ENCODE data around the gene R3HCC1L.

Gene R3HCC1L

DNA sequence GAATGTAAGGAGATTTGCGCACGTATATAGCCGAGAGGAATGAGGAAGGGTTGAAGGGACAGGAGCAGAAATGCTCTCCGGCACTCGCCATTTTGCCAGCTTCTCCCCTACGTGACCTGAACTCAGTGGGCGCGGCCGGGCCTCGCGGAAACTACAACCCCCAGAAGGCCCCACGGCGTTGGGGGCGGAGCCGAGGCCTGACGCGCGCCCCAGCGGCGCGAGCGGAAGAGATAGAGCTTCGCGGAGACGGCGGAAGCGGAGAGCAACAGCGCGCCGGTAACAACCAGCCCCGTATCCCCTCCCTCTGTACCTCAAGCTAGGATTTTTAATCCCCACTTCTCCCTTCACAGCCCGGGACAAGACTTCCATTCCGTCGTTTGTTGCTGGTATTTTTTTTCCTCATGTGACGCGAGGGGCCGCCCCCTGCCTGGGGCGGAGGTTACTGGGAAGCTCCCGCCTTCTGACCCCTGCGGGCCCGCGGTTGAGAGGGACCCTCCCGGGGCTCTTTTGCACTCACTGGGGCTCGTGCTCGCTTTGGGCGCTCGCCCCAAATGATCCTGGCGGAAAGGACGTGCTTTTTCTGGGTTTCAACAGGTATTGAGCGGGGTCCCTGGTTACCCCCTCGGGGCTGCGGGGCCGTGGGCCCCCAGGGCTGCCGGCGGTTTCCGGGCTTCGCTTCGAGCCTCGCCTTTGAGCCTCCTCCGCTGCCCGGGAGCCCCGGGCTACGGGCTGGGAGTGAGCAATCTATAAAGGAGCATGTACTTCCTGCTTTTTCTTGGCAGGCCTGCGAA, at the start of gene R3HCC1L:
TSS of gene R3HCC1L (plus strand) at position 227 of the 791 bp plus-strand sequence. CDS start 73,458 bp downstream, outside the sequence.
- DNase-seq (ENCODE audit: low spot score) = peak; percentile 77

DNA sequence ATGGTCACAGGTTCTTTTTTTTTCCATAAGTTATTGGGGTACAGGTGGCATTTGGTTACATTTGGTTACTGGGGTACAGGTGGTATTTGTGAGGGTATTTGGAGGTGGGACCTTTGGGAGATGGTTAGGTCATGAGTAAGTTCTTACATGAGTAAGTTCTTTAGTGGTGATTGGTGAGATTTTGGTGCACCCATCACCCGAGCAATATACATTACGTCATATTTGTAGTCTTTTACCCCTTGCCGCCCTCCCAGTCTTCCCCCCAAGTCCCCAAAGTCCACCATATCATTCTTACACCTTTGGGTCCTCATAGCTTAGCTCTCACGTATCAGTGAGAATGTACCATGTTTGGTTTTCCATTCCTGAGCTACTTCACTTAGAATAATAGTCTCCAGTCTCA, 49.2 kb upstream of the R3HCC1L start:
- DNase-seq (ENCODE audit: low spot score) = no peak

DNA sequence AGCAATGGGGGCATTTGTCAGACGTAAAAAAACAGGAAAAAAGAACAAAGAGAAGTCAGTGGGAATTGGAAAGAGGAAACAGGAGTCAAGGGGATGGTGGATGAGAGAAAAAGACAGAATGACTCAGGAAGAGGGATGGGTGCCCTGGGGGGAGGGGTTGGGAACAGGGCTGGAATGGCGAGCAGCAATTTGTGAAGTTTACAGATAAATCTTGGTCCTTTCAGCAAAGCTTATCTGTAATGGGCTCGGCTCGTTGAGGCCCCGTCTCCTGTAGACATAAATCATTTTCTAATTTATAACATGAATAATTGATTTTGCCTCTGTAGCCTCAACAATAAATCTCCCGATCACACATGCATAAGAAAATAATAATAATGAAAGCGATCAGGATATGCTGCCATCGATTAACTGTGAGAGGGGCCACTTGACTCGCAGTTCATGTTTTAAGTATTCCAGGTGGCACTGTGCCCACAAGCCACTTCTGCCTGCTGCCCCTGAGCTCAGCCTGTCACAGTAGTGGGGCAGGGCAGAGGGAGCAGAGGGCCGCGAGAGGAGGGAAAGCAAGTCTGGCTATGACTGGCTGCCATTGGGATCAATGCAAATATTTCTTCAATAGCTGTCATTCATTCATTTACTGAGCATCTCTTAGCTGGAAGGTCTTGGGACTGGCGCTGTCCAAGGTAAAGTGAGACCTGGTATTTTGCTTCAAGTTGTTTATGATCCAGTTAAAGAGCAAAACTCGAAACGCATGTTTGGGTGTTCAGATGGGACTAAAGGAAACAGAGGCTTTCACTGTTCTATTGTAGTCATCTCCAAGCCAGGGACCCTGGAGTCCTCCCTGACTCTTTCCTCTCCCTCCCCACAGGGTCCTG, 47.4 kb upstream of the R3HCC1L start:
- no peak for DNase-seq (ENCODE audit: low spot score)

DNA sequence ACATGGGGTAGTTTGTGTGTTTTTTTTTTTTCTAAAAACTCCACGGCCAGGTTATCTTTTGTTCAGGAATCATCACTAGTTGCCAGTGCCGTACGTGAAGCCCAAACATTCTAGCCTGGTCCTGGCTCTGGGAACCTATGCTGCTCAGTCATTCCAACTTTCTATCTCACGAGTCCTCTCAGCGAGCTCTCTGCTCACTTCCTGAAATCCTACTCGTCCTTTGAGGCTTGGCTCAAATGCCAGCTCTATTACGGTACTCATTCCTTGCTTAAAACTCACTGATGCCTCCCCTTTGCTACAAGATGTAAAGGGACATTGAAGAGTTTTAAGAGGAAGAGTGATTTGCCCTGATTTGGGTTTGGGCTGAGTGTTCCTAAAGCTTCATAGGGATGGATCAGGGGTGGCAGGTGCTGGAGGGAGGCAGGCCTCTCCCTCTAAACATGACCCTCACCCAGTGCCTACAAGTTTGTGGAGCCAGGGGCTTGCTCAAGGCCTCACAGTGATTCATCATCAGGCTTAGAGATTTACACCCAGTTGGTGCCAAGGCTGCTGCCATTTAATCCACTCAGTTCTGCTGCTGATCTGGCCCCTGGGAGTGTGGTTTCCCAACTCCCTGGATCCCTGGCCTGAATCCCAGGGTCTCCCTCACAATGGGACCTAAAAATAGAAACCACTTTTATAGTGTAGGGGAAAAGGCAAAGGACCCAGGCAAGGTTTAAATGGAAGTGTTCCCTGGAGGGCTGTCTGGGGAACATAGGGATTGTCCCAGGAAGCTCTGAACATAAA, 46.1 kb upstream of the R3HCC1L start:
- no peak for DNase-seq (ENCODE audit: low spot score)

DNA sequence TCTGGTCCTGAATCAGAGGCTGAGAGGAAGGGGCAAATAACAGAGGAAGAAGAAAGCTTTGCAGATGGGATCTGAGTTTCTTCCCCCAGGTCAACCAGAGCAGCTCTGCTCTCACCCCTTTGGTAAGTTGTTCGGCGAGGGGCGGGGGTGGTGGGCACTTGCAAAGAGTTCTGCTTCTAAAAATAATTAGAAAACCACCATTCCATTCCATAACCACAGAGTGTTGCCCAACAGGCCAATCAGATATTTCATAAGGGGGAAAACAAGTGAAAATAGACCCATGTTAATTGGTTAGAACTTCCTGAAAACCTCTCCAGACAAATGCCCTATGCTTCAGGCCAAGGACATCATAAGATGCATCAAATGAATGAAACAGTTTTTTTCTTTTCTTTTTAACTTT, 43.6 kb upstream of the R3HCC1L start:
- DNase-seq (ENCODE audit: low spot score) = no peak

DNA sequence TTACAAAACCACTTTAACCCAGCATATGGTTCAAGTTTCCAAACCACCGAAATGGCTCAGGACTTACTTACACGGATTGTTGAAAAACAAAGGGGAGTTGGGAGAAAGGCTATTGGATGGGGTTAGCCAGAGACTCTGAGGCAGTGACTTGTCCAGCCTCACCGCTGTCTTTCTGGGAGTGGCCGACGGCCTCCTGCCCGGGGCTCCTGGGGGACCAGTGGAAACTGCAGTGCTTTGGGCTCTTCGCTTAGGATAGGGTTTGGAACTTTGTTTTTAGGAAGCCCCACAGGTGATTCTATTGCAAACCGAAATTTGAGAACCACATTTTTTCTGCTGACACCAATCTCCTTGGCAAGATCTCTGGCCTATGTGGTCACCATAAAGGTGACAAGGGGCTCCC, 38.1 kb upstream of the R3HCC1L start:
- DNase-seq (ENCODE audit: low spot score) = no peak

DNA sequence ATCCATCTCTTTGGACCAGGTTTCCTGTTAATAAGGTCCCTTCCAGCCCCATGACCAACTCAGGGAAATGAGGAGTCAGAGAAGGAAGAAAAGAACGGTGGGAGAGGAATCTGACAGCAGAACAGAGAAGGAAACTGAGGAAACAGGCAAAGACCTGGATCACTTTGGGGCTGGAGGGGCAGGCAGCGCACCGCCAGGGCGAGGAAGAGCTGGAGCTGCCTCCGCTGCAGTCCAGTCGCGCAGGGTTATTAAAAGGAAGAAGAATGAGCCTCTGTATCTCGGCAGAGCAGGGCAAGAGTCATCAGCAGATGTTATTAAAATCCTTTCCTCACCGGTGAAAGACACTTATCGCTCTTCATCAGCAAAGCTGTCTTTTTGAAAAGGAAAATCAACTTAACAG, 37.7 kb upstream of the R3HCC1L start:
- DNase-seq (ENCODE audit: low spot score) = no peak

DNA sequence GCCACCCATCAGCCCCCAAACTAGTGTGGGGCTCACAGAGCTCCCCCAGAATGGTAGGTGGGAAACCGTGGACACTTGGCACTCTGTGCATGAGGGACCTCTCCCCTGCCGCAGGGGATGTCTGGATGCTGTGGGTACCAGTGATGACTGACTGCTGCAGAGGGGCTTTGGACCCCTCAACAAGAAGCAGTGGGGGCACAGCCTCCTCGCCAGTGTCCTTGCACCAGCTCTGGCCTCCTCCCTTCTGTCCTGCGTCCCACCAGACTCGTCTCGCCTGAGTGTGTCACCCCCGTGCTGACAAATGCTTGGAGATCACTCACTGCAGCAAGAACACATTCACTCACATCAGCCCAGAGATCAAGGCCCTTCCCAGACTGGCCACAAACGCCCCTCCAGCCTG, 37.3 kb upstream of the R3HCC1L start:
- no peak for DNase-seq (ENCODE audit: low spot score)

DNA sequence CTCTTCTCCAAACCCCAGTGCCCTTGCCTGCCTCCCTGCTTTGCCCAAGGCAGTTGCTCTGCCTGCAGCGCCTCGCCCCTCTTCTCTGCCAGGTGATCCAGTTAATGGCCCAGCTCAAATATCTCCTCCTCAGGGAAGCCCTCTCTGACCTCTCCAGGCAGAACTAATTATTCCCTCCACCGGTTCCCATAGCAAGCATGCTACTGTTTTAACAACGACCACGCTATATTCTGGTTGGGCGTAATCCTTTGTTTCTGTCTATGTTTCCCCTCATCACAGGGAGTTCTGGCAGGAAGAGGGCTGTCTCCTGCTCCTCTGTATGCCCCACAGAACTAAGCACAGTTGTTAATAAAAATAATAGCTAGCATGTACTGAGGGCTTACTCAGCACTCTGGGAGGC, 36.8 kb upstream of the R3HCC1L start:
- DNase-seq (ENCODE audit: low spot score) = no peak

DNA sequence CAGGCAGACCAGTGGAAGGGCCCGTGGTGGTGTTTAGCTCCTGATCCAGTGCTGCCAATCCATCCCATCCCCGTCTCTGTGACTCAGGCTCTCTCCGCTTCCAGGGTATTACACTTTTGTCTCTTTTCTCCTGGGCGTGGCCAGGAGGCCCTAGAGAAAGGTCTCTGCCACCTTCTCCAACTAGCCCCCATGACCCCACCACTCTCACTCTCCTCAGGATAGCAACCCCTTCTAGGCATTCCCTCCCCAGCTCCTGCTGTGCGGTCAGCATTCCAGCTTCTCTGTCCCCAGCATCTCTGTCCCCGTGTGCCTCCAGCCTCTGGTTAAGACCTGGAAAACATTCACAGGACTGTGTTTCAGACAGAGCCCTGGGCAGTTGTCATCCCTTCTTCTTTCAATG, 36.2 kb upstream of the R3HCC1L start:
- no peak for DNase-seq (ENCODE audit: low spot score)

DNA sequence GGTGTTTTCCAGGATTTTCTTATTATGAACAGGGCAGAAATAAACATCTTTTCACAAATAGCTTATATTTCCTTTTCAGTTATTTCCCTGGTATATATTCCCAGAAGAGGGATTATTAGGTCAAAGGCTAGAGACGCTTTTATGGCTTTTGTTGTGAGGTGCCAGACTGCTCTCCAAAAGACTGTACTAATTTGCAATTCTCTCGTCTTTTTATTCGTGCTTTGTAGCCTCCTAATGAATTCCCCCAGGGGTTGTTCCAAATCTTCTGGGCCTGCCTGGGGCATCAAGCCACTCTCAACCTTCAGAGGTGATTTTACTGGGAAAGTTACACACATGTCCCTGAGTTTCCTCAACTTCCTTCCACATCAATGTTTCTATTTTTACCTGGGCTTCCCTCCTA, 34.0 kb upstream of the R3HCC1L start:
- no peak for DNase-seq (ENCODE audit: low spot score)

DNA sequence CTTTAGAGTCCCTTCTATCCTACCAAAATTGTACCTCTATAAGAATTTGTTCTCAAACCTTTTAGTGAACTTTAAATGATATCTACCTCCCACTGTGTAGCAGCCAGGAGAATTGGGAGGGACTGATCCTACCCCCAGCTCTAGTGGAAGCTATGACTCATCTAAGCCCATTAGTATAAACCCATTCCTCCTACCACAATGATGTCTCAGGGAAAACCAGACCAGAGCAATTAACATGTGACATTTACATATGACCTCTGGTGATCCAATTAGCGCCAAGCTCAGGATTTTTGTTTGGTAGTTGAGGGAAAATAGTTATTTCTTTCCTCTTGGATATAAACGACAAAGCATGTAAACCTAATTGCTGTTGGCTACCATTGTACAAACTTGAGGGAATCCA, 33.1 kb upstream of the R3HCC1L start:
- no peak for DNase-seq (ENCODE audit: low spot score)

DNA sequence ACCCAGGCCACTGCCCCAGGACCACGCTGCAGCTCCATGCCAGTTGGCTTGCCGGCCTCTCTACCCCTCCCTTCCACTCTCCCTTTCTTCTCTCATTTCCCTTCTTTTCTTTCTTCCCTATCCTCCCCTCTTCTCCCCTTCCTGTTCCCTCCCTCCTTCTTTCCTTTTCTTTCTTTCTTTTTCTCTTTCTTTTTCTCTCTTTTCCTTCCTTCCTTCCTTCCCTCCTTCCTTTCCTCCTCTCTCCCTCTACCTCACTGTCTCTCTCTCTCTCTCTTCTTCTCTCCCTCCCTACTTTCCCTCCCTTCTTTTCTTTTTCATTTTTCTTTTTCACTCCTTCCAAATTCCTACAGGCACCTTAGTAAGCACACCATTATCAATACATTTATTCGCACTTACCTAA, 30.3 kb upstream of the R3HCC1L start:
- DNase-seq (ENCODE audit: low spot score) = no peak

DNA sequence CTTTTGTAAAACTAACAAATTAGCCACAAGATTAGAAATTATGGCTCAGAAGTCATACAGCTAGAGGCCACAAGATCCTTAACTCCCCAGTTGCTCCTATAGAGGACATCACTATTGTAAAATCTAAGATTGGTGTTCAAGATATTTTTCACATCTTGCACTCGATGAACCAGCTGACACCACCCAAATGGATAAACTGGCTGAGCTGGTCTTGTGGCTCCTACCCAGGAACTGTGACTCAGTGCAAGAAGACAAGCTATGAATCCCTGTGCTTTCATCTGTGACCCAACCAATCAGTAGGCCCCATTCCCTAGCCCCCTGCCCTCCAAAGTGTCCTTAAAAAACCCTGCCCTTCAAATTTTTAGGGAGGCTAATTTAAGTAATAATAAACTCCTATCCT, 27.9 kb upstream of the R3HCC1L start:
- DNase-seq (ENCODE audit: low spot score) = no peak

DNA sequence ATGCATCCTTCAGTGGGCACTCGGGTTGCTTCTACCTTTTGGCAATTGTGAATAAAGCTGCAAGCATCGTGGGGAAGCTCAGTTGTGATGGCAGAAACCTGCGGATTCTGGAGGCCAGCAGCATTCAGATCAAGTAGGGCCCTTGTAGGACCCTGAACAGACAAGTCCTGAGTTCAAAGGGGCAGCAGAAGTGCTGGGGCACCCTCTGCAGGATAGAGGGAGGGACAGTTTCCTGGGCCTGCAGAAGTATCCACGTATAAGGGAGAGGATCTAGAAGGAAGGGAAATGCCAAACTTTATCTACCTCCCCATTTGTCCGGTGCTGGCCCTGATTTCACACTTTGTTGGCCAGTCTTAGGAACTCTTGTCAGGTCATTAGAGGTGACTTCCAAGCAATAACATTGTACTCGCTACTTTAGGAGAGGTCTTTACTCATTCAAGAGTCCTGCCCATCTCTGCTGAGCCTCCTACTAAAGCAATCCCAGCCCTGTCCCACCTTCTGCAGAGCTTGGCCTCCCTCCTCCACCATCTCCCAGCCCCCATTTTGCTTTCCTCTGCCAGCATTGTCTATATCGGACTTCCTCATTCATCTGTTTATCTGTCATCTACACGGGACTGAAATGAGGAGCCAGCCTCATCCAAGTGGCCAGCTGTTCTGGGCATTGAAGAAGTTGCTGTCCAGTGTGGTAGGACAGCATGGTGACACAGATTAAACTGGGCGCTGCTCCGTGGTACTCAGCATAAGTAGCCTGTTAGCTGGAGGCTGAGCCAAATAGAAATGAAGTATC, 26.6 kb upstream of the R3HCC1L start:
- DNase-seq (ENCODE audit: low spot score) = no peak

DNA sequence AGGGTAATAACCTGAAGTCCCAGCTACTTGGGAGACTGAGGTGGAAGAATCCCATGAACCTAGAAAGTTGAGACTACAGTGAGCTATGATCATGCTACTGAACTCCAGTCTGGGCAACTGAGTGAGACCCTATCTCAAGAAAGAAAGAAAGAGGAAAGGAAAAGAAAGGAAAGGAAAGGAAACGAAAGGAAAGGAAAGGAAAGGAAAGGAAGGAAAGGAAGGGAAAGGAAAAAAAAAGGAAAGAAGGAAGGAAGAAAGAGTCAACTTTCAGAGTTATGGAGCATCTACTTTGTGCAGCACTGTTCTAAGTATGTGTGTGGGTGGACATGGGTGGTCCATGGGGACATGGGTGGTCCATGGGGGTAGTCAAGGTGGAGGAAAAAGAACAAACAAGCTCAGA, 24.1 kb upstream of the R3HCC1L start:
- no peak for DNase-seq (ENCODE audit: low spot score)

DNA sequence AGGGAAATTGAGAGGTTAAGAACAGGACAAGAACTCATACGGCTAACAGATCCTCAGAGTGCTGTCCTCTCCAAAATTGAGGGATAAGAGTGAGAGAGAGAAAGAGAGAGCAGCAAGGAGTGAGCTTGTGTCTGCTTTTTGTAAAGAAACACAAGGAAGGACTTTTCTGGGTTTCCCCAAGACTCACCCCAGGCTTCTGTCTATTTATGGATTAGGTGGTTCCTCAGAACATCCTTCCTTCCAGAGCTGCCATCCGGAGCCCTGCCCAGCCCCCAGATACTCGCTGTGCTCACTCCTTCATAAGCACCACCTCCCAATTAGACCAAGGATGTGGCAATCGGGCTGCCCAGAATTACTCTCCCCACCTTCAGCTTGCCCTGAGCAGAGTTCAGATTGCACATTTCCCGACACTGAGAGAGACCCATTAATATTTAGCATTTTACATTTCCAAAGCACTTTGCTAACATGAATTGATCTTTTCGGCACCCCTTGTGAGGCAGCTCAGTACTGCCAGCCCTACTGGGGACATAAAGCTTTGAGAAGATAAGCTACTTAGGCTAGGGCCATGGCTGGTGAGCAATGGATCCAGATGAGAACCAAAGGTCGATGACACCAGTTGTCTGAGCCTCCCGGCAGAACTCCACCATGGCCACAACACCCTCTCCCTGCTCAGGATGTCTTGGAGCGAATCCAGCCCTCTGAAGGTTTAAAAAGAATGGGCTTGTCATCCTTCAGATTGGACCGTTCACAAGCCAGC, 19.2 kb upstream of the R3HCC1L start:
- DNase-seq (ENCODE audit: low spot score) = no peak

DNA sequence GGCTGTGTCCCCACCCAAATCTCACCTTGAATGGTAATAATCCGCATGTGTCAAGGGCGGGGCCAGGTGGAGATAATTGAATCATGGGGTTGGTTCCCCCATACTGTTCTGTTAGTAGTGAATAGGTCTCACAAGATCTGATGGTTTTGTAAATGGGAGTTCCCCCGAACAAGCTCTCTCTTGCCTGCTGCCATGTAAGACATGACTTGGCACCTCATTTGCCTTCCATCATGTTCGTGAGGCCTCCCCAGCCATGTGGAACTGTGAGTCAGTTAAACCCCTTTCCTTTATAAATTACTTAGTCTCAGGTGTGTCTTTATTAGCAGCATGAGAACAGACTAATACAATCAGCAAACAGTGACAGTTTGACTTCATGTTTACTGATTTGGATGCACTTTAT, 14.6 kb upstream of the R3HCC1L start:
- no peak for DNase-seq (ENCODE audit: low spot score)

DNA sequence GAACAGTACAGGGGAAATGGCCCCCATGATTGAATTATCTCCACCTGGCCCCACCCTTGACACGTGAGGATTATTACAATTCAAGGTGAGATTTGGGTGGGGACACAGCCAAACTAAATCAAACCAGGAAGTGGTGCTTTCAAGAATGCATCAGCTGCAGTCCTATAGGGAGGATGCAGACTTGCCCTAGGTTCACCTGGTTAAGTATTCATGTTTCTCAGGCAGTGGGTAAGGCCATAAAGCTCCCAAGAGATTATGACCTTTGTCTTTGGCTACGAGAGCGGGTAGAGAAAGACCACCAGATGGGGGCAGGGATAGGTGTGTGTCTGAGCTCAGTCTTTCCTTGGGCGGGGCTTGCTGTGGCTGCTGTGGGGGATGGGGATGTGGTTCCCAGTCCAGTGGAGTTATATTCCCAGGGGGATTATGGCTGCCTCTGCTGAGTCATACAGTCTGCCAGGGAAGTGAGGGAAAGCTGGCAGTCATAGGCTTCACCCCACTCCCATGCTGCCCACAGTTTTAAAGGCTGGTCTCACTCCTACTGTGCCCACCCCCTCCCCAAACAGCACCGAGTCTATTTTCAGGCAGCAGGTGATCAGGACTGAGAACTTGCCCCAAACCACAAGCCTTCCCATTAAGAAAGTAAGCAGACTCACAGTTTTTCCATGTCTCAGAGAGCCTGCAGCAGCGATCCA, 8.4 kb upstream of the R3HCC1L start:
- no peak for DNase-seq (ENCODE audit: low spot score)

DNA sequence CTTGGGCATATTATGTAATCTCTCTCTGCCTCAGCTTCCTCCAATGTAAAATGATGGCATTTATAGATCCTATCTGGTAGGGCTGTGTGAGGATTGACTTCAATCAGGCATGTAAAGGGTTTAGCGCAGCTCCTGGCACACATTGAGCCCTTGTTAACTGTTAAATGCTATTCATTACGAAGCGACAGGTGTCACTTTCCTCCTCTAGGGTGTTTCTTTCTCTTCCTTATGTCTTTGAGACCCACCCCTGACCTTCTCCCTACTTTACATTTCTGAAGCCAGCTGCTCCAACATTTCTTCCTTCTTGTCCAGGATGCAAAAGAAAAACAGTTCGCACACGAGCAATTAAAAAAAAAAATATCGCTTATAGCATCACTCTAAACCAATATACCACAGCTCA, 5.7 kb upstream of the R3HCC1L start:
- no peak for DNase-seq (ENCODE audit: low spot score)
